Spleen (tissue), 11 donors: ENCODE measurements around the gene VKORC1L1. TPM values are rescaled to one million over a fixed set of nuclear protein-coding genes. Genes with fewer than 3 reads are reported as not detected.

ENCODE experiments used
- DNase-seq: peaks from one replicate; pipeline ENCODE4 v3.0.0-alpha.2; 2020
- H3K27ac ChIP-seq, 8 donors: fragments of 200-600 bp; sonication (generic) in 7 of 8; 1 replicate in 4 of 8; 2 replicates in 4 of 8; pipeline versions ENCODE4 v1.5.0 to v1.8.0; 2016 to 2021; ENCODE audit warnings: inconsistent platforms in 4 of 8, mild to moderate bottlenecking in 4 of 8, moderate library complexity in 1 of 8
- H3K27me3 ChIP-seq, 7 donors: fragments of 200-600 bp; sonication (generic) in 6 of 7; replicated peaks in 1 of 7; 1 replicate in 4 of 7; 2 replicates in 3 of 7; pipeline versions ENCODE4 v1.5.0 to v1.8.0; 2016 to 2021; ENCODE audit warnings: inconsistent platforms in 3 of 7, mild to moderate bottlenecking in 1 of 7
- H3K36me3 ChIP-seq, 6 donors: fragments of 200-600 bp; sonication (generic) in 5 of 6; 1 replicate in 4 of 6; 2 replicates in 2 of 6; pipeline versions ENCODE4 v1.5.0 to v1.8.0; 2016 to 2021; ENCODE audit warnings: inconsistent platforms in 2 of 6
- H3K4me1 ChIP-seq, 6 donors: fragments of 200-600 bp; sonication (generic) in 5 of 6; 1 replicate in 3 of 6; 2 replicates in 3 of 6; pipeline versions ENCODE4 v1.5.0 to v1.8.0; 2016 to 2021; ENCODE audit warnings: inconsistent platforms in 3 of 6
- H3K4me3 ChIP-seq, 8 donors: fragments of 200-600 bp; sonication (generic) in 7 of 8; 1 replicate in 4 of 8; 2 replicates in 4 of 8; pipeline versions ENCODE4 v1.5.0 to v1.8.0; 2016 to 2021; ENCODE audit warnings: inconsistent platforms in 4 of 8, mild to moderate bottlenecking in 4 of 8, moderate library complexity in 2 of 8
- H3K9me3 ChIP-seq, 8 donors: fragments of 200-600 bp; sonication (generic) in 7 of 8; 1 replicate in 4 of 8; 2 replicates in 4 of 8; pipeline versions ENCODE4 v1.5.0 to v1.8.0; 2016 to 2021; ENCODE audit warnings: inconsistent platforms in 4 of 8
- CTCF ChIP-seq, 11 experiments: fragments of 200-600 bp in 7 of 11; fragments of 450-650 bp in 4 of 11; sonication (generic) in 4 of 11; IDR thresholded peaks in 8 of 11; conservative IDR thresholded peaks in 3 of 11; 1 replicate in 7 of 11; 2 replicates in 4 of 11; pipeline versions ENCODE4 v1.4.0 to v1.8.0; 2016 to 2021; ENCODE audit warnings: antibody characterized with exemption in 11 of 11, inconsistent platforms in 4 of 11, mild to moderate bottlenecking in 1 of 11
- POLR2A ChIP-seq, 3 donors: fragments of 450-650 bp; IDR thresholded peaks; one replicate each; pipeline ENCODE4 v1.5.1; 2017; ENCODE audit warnings: antibody characterized with exemption in 3 of 3, mild to moderate bottlenecking in 1 of 3
- POLR2AphosphoS5 ChIP-seq, 3 donors: sonication (generic); formaldehyde crosslinking; IDR thresholded peaks; one replicate each; pipeline ENCODE4 v1.5.1; 2017; ENCODE audit warnings: antibody characterized with exemption in 3 of 3
- WGBS, 5 donors: extraction: QIAGEN DNeasy Blood & Tissue Kit in 3 of 5; methylation state at CpG; one replicate each; pipeline versions ENCODE4 v1.1.5 to v1.1.7; 2013 to 2018; 5-methylcytosine and 5-hydroxymethylcytosine counted together
- intact Hi-C: fragments of 100-400 bp; cut with DNase I; formaldehyde crosslinking; loops from one replicate; pipeline ENCODE4 v1.15.0; 2023; ENCODE audit warnings: low total_unique reads
- polyA plus RNA-seq, 3 donors: library from polyadenylated mRNA; stranded (reverse); fragments of 200-250 nt; gene quantifications; one replicate each; pipeline ENCODE4 v1.2.1, GENCODE V29; 2013
- total RNA-seq, 7 donors: library from RNA; depleted of rRNA in 3 of 7; stranded (reverse); fragments of >200 nt in 3 of 7; fragmentation: NEBNext Ultra II Directional in 4 of 7; extraction: Animal tissue kit (Norgen Biotek cat#: 25700) in 4 of 7; gene quantifications; one replicate each; pipeline versions ENCODE4 v1.1.0 to v1.2.1, GENCODE V29; 2016 to 2021
- donor health status: healthy with polysubstance abuse.
- donor health status: DM: no; HTN: no; CAD: no; lungs with moderate emphysema.
- donor health status: DM: no; HTN: no; CAD: no.
- donor health status: Bipolar disorder and iron deficiency.
- donor health status: healthy.
- donor health status: DM: no; HTN: no; CAD: no.
- donor health status: DM: yes; HTN: yes; CAD: no.

The VKORC1L1 gene
- total and polyA plus RNA-seq, 10 donors = 2.6 to 13.3 (median 10.3) TPM

- Histone ChIP-seq H3K36me3 (peaks cover 0 to 47% (median 26%) of the 10 kb centered on the region in 6 donors), H3K27me3 (no peaks in the 10 kb centered on the region), H3K4me1 (peaks cover 7 to 39% (median 27%) of the 10 kb centered on the region in 6 donors), H3K27ac (peak overlapping the region; percentile 80 to 91 (median 88)), H3K4me3 (peak overlapping the region; percentile 73 to 99 (median 95)), H3K9me3 (no peaks in the 10 kb centered on the region)
- TF ChIP-seq POLR2A (IDR thresholded peaks at IDR 0.05) (no peak), POLR2AphosphoS5 (IDR thresholded peaks at IDR 0.05) (peak; percentile 67 to 88 (median 84)), CTCF (IDR thresholded peaks at IDR 0.05 in 8 of 11, conservative IDR thresholded peaks at IDR 0.05 in 3 of 11) (no peak)
- DNase-seq = peak; percentile 92
- WGBS, 5 donors = 5 to 24% (median 18%) methylated on average over 8 to 11 of the region's 11 CpGs
- intact Hi-C loops = no loop called here
Observed at GRCh38 chr7:65980478-65981250, 107.8 kb downstream of the VKORC1L1 start.

- Histone ChIP-seq H3K27ac (peak within 1 kb of the TSS; percentile 80 to 91 (median 88)), H3K27me3 (no peaks in the 10 kb centered on the region), H3K4me1 (peaks cover 7 to 39% (median 27%) of the 10 kb centered on the region in 6 donors), H3K9me3 (no peaks in the 10 kb centered on the region), H3K4me3 (peak within 1 kb of the TSS; percentile 73 to 99 (median 95)), H3K36me3 (peaks cover 0 to 32% (median 19%) of the 10 kb centered on the region in 6 donors)
- DNase-seq = peak; percentile 99
- 5 to 21% (median 6%) methylated on average over 16 to 62 of the region's 62 CpGs for WGBS, 5 donors
- intact Hi-C loops = no loop called here
- TF ChIP-seq POLR2A (IDR thresholded peaks at IDR 0.05) (peak in 2 of 3 donors; percentile 64 to 77), CTCF (IDR thresholded peaks at IDR 0.05 in 8 of 11, conservative IDR thresholded peaks at IDR 0.05 in 3 of 11) (peak in 4 of 11 experiments; percentile 4 to 22 (median 18)), POLR2AphosphoS5 (IDR thresholded peaks at IDR 0.05) (peak; percentile 95 to 98 (median 97))
Observed at GRCh38 chr7:65981965-65982792, 109.3 kb downstream of the VKORC1L1 start, which contains the start of gene GUSB. TSS of gene GUSB (minus strand) at chr7:65982213. CDS start at chr7:65982183, 30 bp downstream.

- intact Hi-C loops = no loop called here
- H3K4me1 ChIP-seq = peaks cover 7 to 37% (median 27%) of the 10 kb centered on the region in 6 donors
- TF ChIP-seq CTCF (IDR thresholded peaks at IDR 0.05 in 8 of 11, conservative IDR thresholded peaks at IDR 0.05 in 3 of 11) = no peak
- TF ChIP-seq POLR2A (IDR thresholded peaks at IDR 0.05) = no peak
- no peak for TF ChIP-seq POLR2AphosphoS5 (IDR thresholded peaks at IDR 0.05)
- H3K27me3 ChIP-seq = no peaks in the 10 kb centered on the region
- H3K4me3 ChIP-seq = no peak overlapping the region
- H3K9me3 ChIP-seq = no peaks in the 10 kb centered on the region
- H3K36me3 ChIP-seq = peaks cover 0 to 13% (median 8%) of the 10 kb centered on the region in 6 donors
- DNase-seq = no peak
- 89 to 93% (median 92%) methylated on average over 10 of the region's 10 CpGs for WGBS, 5 donors
- no peak overlapping the region for H3K27ac ChIP-seq
Observed at GRCh38 chr7:65983965-65984658, 111.2 kb downstream of the VKORC1L1 start.
